Testis (tissue), 3 donors: ENCODE data around the gene CMTM4. TPM values are rescaled to one million over a fixed set of nuclear protein-coding genes. Genes with fewer than 3 reads are reported as not detected.

Experiments used
- DNase-seq: peaks from one replicate; pipeline ENCODE4 v3.0.0-alpha.2; 2019
- H3K27ac ChIP-seq, 2 donors: fragments of 200-600 bp; sonication (generic); one replicate each; pipeline ENCODE4 v1.5.1; 2019
- H3K27me3 ChIP-seq: fragments of 200-600 bp; sonication (generic); one replicate; pipeline ENCODE4 v1.5.1; 2019
- H3K36me3 ChIP-seq: fragments of 200-600 bp; sonication (generic); one replicate; pipeline ENCODE4 v1.5.1; 2017; ENCODE audit warnings: low read depth; ENCODE audit errors: missing control alignments
- H3K4me1 ChIP-seq: fragments of 200-600 bp; sonication (generic); one replicate; pipeline ENCODE4 v1.5.1; 2019
- H3K4me3 ChIP-seq, 2 donors: fragments of 200-600 bp; sonication (generic); one replicate each; pipeline ENCODE4 v1.5.1; 2017 to 2019
- H3K9me3 ChIP-seq: fragments of 200-600 bp; sonication (generic); one replicate; pipeline ENCODE4 v1.5.1; 2017
- POLR2A ChIP-seq: fragments of 450-650 bp; IDR thresholded peaks from one replicate; pipeline ENCODE4 v1.6.1; 2017; ENCODE audit warnings: antibody characterized with exemption, mild to moderate bottlenecking, moderate library complexity
- WGBS, 2 donors: methylation state at CpG; one replicate each; pipeline ENCODE4 v1.1.5; 2018; 5-methylcytosine and 5-hydroxymethylcytosine counted together
- intact Hi-C: fragments of 100-400 bp; cut with DNase I; formaldehyde crosslinking; loops from one replicate; pipeline ENCODE4 v1.15.1; 2023; ENCODE audit warnings: low total_unique reads
- polyA plus RNA-seq: library from polyadenylated mRNA; stranded (reverse); fragments of 350-450 nt; fragmentation: Illumina TruSeq; extraction: RNeasy Lipid Tissue Mini Kit (QIAGEN cat#74804); gene quantifications from one replicate; pipeline ENCODE4 v1.2.3, GENCODE V29; 2014; ENCODE audit warnings: low read depth, low replicate concordance; ENCODE audit not compliant: insufficient read depth
- total RNA-seq, 2 donors: library from RNA; depleted of rRNA; stranded (reverse); fragments of >200 nt; gene quantifications; one replicate each; pipeline ENCODE4 v1.2.3, GENCODE V29; 2016
- TF ChIP-seq, protein P1 (sequence below), 3 experiments: fragments of 450-650 bp in 2 of 3; fragments of 200-600 bp in 1 of 3; sonication (generic) in 1 of 3; IDR thresholded peaks; one replicate each; pipeline ENCODE4 v1.5.1; 2016 to 2019; ENCODE audit warnings: antibody characterized with exemption in 3 of 3, mild to moderate bottlenecking in 2 of 3, moderate library complexity in 1 of 3

The CMTM4 gene
- total and polyA plus RNA-seq, 3 donors from 2014 or later, result 22.2 to 59.2 (median 50.9) TPM

- H3K4me1 ChIP-seq, result no peaks in the 10 kb centered on the region
- H3K27ac ChIP-seq, result no peak overlapping the region
- H3K4me3 ChIP-seq, result no peak overlapping the region
- no peaks in the 10 kb centered on the region for H3K9me3 ChIP-seq
- 79 to 80% methylated on average over 7 of the region's 7 CpGs for WGBS, 2 donors
- intact Hi-C loops, result no loop called here
- DNase-seq, result no peak
- TF ChIP-seq, protein P1, sequence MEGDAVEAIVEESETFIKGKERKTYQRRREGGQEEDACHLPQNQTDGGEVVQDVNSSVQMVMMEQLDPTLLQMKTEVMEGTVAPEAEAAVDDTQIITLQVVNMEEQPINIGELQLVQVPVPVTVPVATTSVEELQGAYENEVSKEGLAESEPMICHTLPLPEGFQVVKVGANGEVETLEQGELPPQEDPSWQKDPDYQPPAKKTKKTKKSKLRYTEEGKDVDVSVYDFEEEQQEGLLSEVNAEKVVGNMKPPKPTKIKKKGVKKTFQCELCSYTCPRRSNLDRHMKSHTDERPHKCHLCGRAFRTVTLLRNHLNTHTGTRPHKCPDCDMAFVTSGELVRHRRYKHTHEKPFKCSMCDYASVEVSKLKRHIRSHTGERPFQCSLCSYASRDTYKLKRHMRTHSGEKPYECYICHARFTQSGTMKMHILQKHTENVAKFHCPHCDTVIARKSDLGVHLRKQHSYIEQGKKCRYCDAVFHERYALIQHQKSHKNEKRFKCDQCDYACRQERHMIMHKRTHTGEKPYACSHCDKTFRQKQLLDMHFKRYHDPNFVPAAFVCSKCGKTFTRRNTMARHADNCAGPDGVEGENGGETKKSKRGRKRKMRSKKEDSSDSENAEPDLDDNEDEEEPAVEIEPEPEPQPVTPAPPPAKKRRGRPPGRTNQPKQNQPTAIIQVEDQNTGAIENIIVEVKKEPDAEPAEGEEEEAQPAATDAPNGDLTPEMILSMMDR (IDR thresholded peaks at IDR 0.05), result no peak
- TF ChIP-seq POLR2A, result no peak
- no peaks in the 10 kb centered on the region for H3K36me3 ChIP-seq
- H3K27me3 ChIP-seq, result no peaks in the 10 kb centered on the region
Measured at GRCh38 chr16:66652661-66653360, 43.7 kb downstream of the CMTM4 start.

DNA sequence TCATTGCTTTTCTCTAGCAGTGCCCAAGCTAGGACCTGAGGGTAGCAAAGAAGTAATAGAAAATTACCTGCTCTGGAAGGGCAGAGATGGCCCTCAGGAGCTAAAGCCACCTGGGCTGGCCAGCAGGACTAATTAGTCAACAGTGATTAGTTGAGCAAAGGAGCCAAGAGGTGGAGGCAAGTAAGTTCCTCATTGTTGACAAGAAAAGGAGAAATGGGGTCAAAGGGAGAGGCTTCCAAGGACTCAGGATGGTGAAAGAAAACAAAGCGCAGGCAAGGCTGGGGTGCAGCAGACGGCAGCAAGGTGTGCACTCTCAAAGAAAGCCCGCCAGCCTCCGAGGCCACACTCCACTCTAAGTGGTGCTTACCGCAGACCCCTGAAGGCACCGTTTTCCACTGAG lies 44.6 kb downstream of the CMTM4 start:
- H3K4me1 ChIP-seq, result no peaks in the 10 kb centered on the region
- 93 to 95% methylated on average over 6 of the region's 6 CpGs for WGBS, 2 donors
- H3K36me3 ChIP-seq, result no peaks in the 10 kb centered on the region
- H3K27ac ChIP-seq, result no peak overlapping the region
- no peaks in the 10 kb centered on the region for H3K9me3 ChIP-seq
- TF ChIP-seq POLR2A, result no peak
- TF ChIP-seq, protein P1 (IDR thresholded peaks at IDR 0.05), result no peak
- intact Hi-C loops, result no loop called here
- no peaks in the 10 kb centered on the region for H3K27me3 ChIP-seq
- no peak overlapping the region for H3K4me3 ChIP-seq
- no peak for DNase-seq

DNA sequence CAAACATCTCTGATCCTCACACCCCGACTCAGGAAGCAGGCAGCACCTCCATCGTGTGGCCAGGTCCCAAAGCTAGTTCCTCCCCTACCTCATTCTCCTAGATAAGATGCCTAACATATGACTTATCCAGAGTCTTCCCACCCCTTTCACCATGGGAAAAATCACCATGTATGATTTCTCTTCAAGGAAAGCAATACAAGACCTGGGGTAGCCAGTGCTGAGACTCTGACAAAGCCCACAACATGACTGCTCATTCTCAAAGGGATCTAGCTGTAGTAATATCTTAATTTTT lies 45.1 kb downstream of the CMTM4 start:
- no peaks in the 10 kb centered on the region for H3K27me3 ChIP-seq
- no peak overlapping the region for H3K4me3 ChIP-seq
- H3K27ac ChIP-seq, result no peak overlapping the region
- DNase-seq, result no peak
- no peak for TF ChIP-seq POLR2A
- TF ChIP-seq, protein P1 (IDR thresholded peaks at IDR 0.05), result no peak
- WGBS, 2 donors, result 50 to 61% methylated on average over 2 of the region's 2 CpGs
- H3K4me1 ChIP-seq, result no peaks in the 10 kb centered on the region
- intact Hi-C loops, result no loop called here
- no peaks in the 10 kb centered on the region for H3K36me3 ChIP-seq
- no peaks in the 10 kb centered on the region for H3K9me3 ChIP-seq

DNA sequence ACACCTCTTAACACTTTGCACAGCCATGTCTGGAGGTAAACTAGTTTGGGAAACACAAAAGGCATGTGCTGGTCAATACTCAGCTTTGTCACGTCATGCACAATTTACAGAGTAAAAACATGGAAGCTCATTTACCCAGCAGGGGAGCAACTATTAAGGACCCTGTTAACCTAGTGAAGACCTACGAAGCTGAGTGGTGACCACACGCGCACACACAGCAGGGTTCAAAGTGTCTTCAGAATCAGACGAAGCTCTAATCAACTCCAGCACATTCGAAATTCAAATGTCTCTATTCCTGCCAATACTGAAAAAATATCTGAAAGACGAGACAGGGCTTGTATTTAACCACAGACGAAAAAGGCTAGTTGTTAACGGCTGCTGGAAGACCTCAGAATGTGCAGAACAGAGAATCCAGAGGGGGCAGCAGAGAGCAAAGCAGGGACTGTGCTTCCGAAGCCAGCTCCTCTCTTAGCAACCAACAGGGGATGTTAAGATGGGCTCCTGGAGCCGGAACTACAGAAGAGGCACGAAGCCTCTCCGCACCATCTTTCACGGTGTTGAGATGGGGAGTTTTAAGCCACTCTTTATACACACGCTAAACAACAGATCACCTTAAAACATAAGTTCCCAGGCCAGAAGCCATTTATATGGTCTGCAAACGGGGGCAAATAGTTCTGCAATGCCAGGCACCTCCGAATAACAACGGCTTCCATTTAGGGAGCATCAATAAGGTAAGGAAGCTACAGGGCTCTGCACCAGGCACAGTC lies 45.7 kb downstream of the CMTM4 start:
- H3K36me3 ChIP-seq, result no peaks in the 10 kb centered on the region
- H3K9me3 ChIP-seq, result no peaks in the 10 kb centered on the region
- peak; percentile 89 for DNase-seq
- intact Hi-C loops, result no loop called here
- 25 to 37% methylated on average over 18 of the region's 18 CpGs for WGBS, 2 donors
- H3K4me3 ChIP-seq, result no peak overlapping the region
- H3K27me3 ChIP-seq, result no peaks in the 10 kb centered on the region
- H3K4me1 ChIP-seq, result no peaks in the 10 kb centered on the region
- H3K27ac ChIP-seq, result no peak overlapping the region
- no peak for TF ChIP-seq POLR2A
- TF ChIP-seq, protein P1 (IDR thresholded peaks at IDR 0.05), result peak; percentile 69 to 92 (median 90)
